HG03064 (cell line): ENCODE data around the gene UBE4A.

Experiments used
- ATAC-seq: cut with Tn5 transposase; IDR thresholded peaks from one replicate; pipeline ENCODE4 v1.9.1; 2021; ENCODE audit warnings: low read depth; ENCODE audit not compliant: unreplicated experiment

UBE4A gene

DNA sequence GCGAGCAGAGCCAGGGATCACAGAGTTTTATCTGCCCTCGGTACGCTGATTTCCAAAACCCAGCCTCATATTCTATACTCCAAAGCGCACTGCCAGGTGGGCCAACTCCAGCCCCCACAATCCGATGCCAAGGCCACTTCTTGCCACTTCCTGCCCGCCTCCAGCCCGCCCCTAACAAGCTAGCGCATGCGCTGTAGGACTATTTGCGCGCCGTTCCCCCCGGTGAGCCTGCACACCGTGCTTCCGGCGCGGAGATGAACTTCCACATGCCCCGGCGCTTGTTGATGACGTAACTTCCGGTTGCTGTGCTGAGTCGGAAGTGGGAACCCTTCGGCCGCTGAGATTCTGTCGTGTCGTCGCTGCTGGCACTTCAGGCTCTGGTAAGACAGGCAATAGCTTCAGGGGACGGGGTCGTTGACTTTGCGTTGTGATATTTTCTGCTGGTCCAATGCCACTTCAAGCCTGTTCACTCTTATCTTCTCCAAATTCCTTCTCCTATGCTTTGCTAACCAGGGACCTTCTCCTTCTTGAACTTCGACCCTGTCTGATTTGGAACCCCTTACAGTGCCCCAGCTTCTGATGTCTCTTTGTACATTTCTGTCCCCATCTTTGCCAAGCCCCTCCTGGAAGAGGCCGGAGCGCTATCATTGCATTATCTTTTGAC, at the start of gene UBE4A:
UBE4A (plus strand) TSS at position 306 of the 664 bp plus-strand sequence. CDS start 5,481 bp downstream, outside the sequence.
- peak; percentile 84 for ATAC-seq

GRCh38 chr11:118310271-118310670, 49.1 kb upstream of the UBE4A start:
- no peak for ATAC-seq

GRCh38 chr11:118310781-118311485, 48.5 kb upstream of the UBE4A start:
- ATAC-seq, result no peak

GRCh38 chr11:118311518-118311917, 47.9 kb upstream of the UBE4A start:
- ATAC-seq, result no peak

DNA sequence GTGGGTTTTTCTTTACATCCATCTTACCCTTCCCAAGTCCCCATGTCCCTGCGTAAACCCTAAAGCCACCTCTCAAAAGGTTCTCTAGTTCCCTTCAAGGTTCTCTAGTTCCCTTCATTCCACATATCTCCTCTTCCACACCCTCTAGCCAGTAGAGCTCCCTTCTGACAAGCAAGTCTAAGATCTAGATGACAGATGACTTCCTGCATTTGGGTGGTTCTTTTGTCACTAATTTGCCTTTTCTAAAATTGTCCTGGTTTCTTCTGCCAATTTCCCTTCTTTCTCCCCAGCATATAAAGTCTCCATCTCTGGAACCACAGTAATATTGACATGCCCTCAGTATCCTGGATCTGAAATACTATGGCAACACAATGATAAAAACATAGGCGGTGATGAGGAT, 47.1 kb upstream of the UBE4A start:
- no peak for ATAC-seq

GRCh38 chr11:118313242-118313641, 46.2 kb upstream of the UBE4A start:
- ATAC-seq, result no peak

DNA sequence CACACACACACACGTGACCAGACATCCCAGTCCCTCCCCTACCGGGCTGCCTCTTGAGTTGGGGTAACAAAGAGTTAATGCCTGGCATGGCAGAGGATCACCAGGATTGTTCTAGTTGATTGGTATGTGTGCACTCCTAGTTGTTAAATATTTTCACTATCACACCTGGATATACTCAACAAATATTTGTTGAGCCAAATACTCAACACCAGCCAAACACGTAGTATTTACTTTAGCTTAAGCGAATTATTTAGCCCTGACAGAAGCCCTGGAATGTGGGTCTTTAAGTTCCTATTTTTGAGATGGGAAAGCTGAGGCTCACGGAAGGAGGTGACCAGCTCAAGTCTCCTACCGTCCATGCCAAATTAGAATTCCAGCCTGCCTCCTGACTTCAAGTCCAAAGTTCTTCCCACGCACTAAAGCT, 44.4 kb upstream of the UBE4A start:
- no peak for ATAC-seq

DNA sequence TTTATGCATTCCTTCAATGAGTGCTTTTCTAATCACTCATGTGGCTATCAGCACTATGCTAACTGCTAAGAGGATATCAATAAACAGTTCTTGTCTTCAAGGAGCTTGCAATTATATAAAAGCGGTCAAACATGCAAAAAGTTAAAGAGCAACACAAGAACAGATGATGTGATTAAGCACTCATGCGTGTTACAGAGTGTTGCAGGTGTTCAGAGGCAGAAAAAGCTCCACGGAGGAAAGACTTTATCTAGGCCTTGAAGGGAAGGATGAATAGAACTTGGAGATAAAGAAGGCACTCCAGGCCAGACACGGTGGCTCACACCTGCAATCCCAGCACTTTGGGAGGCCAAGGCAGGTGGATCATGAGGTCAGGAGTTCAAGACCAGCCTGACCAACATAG, 41.3 kb upstream of the UBE4A start:
- no peak for ATAC-seq

DNA sequence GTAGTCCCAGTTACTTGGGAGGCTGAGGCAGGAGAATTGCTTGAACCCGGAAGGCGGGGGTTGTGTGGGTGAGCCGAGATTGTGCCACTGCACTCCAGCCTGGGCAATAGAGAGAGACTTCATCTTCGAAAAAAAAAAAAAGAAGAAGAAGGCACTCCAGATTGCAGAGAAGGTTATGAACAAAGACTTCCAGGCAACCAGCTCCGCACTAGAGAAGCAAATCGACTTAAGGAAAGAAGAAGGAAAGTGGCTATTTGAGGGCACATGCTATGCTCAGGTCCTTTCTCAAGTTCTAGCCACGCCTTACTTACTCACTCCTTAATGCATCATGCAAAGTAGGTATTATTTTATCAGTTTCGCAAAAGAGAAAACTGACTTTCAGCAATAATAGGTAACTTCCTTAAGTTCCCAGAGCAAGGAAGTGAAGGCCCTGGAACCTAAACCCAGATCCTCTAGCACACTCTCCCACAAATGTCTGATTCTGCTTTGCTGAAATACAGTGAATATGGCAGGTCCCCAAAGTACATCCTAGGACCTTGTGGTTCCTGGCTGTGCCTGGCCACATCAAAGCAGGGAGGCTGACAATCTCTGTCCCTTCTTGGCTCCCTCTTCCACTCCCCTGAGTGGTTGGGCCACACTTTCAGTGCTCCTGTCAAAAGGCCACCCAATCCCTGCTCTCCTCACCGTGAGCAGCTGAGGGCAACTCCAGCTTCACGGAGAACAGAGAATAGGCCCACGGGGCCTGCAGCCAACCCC, 40.6 kb upstream of the UBE4A start:
- no peak for ATAC-seq

DNA sequence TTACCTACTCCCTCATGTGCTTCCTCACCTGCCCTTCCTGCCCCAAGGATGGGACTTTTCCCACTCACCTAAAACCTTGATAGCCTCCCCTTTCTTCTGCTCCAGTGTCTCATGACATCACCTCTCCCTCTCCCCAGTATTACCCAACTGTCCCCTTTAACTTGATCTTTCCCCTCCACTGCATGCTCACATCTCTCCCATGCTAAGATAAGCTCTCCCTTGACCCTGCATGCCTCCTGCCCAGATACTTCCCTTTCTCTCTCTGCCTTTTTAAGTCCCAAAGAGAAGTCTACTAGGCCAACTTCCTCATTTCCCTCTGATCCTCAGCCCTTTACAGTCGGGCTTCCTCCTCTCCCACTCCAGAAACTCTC, 40.1 kb upstream of the UBE4A start:
- ATAC-seq, result no peak

- ATAC-seq, result no peak
Measured at GRCh38 chr11:118320515-118320914, 38.9 kb upstream of the UBE4A start.

GRCh38 chr11:118321386-118322082, 37.9 kb upstream of the UBE4A start:
- no peak for ATAC-seq

- ATAC-seq, result no peak
Measured at GRCh38 chr11:118322721-118323120, 36.7 kb upstream of the UBE4A start.

GRCh38 chr11:118325283-118325682, 34.1 kb upstream of the UBE4A start:
- no peak for ATAC-seq

- no peak for ATAC-seq
Measured at GRCh38 chr11:118328745-118329144, 30.7 kb upstream of the UBE4A start.

- no peak for ATAC-seq
Measured at GRCh38 chr11:118334745-118335144, 24.7 kb upstream of the UBE4A start.

DNA sequence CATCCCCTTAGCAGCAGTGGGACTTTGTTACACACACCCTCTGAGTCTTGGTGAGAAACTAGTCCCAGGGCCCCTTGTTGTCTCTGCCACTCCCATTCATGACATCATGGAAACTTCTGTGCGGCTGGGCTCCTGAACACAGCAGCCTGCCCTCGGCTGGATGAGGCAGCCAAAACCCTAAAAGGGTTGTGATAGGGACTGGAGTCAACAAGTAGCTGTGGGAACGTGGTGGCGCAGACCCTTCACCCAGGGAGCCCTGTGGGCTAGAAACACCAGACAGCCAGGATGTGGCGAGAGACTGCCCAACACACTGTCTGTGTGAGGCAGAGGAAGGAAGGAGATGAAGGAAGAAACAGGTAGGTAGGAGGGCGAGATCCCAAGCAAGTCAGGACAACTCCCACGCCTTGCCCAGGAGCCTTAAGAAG, 20.8 kb upstream of the UBE4A start:
- ATAC-seq, result no peak

- ATAC-seq, result no peak
Measured at GRCh38 chr11:118339281-118339961, 20.0 kb upstream of the UBE4A start.

- no peak for ATAC-seq
Measured at GRCh38 chr11:118340449-118340848, 19.0 kb upstream of the UBE4A start.

DNA sequence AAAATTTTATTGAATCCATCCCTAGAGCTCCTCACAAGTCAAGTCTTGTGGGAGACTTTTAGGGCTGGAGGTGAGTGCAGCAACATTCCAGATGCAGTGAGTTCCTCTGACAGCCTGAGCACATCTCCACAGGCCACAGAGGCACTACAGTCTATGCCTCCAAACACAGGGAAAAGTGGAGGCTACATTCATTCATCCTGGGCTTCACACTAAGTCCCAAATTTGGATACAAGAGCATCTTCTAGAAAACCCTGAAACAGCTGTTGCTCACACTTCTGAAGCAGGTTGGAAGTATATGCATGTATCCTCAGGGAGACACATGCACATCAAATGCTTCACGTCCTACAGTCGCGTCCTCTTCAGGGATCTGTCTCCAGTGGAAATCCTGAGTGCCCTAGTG, 18.1 kb upstream of the UBE4A start:
- no peak for ATAC-seq
